Activated T-cell treated with anti-CD3 and anti-CD28 coated beads, Interleukin-2, amount 50 U/mL, for 72 hours (primary cell): ENCODE data around the gene PIWIL4. TPM values are rescaled to one million over a fixed set of nuclear protein-coding genes. Genes with fewer than 3 reads are reported as not detected.

Experiments
- ATAC-seq, 2 donors: fragments of 150-1000 bp; cut with Tn5 transposase; replicated peaks in 1 of 2; 2 replicates each; pipeline ENCODE4 v1.10.0; 2021; ENCODE audit warnings: moderate library complexity in 2 of 2, mild to moderate bottlenecking in 1 of 2
- DNase-seq, 2 donors: peaks; one replicate each; pipeline ENCODE4 v3.0.0; 2021 to 2022; ENCODE audit warnings: mixed read lengths in 1 of 2
- H3K27ac Mint-ChIP-seq: one replicate; pipeline ENCODE4 v1.8.0; 2022; ENCODE audit warnings: mild to moderate bottlenecking, moderate library complexity, mixed read lengths
- H3K27me3 Mint-ChIP-seq: one replicate; pipeline ENCODE4 v1.8.0; 2022; ENCODE audit warnings: low read depth, mixed read lengths
- H3K36me3 Mint-ChIP-seq, 2 donors: one replicate each; pipeline ENCODE4 v1.8.0; 2022; ENCODE audit warnings: mixed read lengths in 2 of 2, mild to moderate bottlenecking in 1 of 2; ENCODE audit not compliant: insufficient read depth in 2 of 2
- H3K4me1 Mint-ChIP-seq: one replicate; pipeline ENCODE4 v1.8.0; 2022; ENCODE audit warnings: low read depth, mixed read lengths
- H3K4me3 Mint-ChIP-seq, 2 donors: one replicate each; pipeline ENCODE4 v1.8.0; 2022; ENCODE audit warnings: mild to moderate bottlenecking in 2 of 2, mixed read lengths in 2 of 2, moderate library complexity in 2 of 2
- H3K9me3 Mint-ChIP-seq, 2 donors: one replicate each; pipeline ENCODE4 v1.8.0; 2022; ENCODE audit warnings: mixed read lengths in 2 of 2
- total RNA-seq, 2 donors: library from RNA; stranded (reverse); gene quantifications; one replicate each; pipeline ENCODE4 v1.2.3, GENCODE V29; 2022

Gene PIWIL4
- total RNA-seq, 2 donors from 2014 or later, result 1.1 to 1.6 TPM

GRCh38 chr11:94669023-94669422, 101.9 kb downstream of the PIWIL4 start:
- no peak overlapping the region for H3K4me3 Mint-ChIP-seq
- DNase-seq (no peak), ATAC-seq (no peak)
- no peaks in the 10 kb centered on the region for H3K36me3 Mint-ChIP-seq
- H3K27ac Mint-ChIP-seq, result no peak overlapping the region
- no peaks in the 10 kb centered on the region for H3K9me3 Mint-ChIP-seq
- peaks cover 12% of the 10 kb centered on the region for H3K27me3 Mint-ChIP-seq
- no peaks in the 10 kb centered on the region for H3K4me1 Mint-ChIP-seq

Other genes starting within 250 kb of the PIWIL4 start
- gene GPR83, start 165.9 kb upstream of the PIWIL4 start, total RNA-seq, result under 1 TPM; 0.12 to 0.19 TPM
- gene MRE11, start 73.5 kb upstream of the PIWIL4 start, total RNA-seq, result 10 to 100 TPM; 43.8 to 49.1 TPM
- 10 to 100 TPM; 24.2 to 28.1 TPM for gene ANKRD49, start 73.4 kb upstream of the PIWIL4 start, total RNA-seq
- gene C11orf97, start 54.9 kb upstream of the PIWIL4 start, total RNA-seq, result not detected
- gene FUT4, start 23.4 kb upstream of the PIWIL4 start, total RNA-seq, result 1 to 10 TPM; 5.4 to 5.5 TPM
- gene AMOTL1, start 201.0 kb downstream of the PIWIL4 start, total RNA-seq, result 1 to 10 TPM in 1 of 2 donors, under 1 TPM in 1; 0.67 to 2.8 TPM